Measurements from ENCODE around the gene FRAT2. TPM values are rescaled to one million over a fixed set of nuclear protein-coding genes. Genes with fewer than 3 reads are reported as not detected.

FRAT2 gene
- total and polyA plus RNA-seq, 5 experiments from 2014 or later = 9.3 to 30.6 (median 27.4) TPM

DNA sequence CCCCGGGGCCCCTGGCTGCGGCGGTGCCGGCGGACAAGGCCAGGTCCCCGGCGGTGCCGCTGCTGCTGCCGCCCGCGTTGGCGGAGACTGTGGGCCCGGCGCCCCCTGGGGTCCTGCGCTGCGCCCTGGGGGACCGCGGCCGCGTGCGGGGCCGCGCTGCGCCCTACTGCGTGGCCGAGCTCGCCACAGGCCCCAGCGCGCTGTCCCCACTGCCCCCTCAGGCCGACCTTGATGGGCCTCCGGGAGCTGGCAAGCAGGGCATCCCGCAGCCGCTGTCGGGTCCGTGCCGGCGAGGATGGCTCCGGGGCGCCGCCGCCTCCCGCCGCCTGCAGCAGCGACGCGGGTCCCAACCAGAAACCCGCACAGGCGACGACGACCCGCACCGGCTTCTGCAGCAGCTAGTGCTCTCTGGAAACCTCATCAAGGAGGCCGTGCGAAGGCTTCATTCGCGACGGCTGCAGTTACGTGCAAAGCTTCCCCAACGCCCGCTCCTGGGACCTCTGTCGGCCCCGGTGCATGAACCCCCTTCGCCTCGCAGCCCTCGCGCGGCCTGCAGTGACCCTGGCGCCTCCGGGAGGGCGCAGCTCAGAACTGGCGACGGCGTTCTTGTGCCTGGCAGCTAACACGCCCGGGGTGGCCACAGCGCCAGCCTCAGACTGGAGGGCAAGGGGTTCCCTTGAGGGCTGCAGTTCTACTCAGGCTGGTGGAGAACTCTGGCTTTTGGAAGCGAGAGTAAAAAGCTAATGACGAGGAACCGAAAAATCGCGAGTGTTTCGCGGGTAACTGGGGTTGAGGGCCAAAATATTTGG is 14.7 kb downstream of the FRAT2 start:
- DNase-seq = peak; percentile 54 to 82 (median 67)
- no peaks in the 10 kb centered on the region for H3K36me3 Mint-ChIP-seq
- ATAC-seq = peak; percentile 55 to 62
- peaks cover 19 to 41% (median 33%) of the 10 kb centered on the region in 4 donors for H3K4me1 Mint-ChIP-seq
- H3K27me3 Mint-ChIP-seq = peaks cover 0 to 1% (median 0%) of the 10 kb centered on the region in 5 donors
- POLR2A ChIA-PET = interaction anchor here (1.0 to 8.5 kb wide), 8 partner anchors 12 to 179 kb away, joined by 3 to 179 read pairs (median 6); partner anchors contain the start of genes ARHGAP19, FRAT2, MMS19 and RRP12
- H3K4me3 Mint-ChIP-seq = peak overlapping the region; percentile 84 to 96 (median 92)
- peak overlapping the region; percentile 91 to 96 (median 95) for H3K27ac Mint-ChIP-seq
- no peaks in the 10 kb centered on the region for H3K9me3 Mint-ChIP-seq

DNA sequence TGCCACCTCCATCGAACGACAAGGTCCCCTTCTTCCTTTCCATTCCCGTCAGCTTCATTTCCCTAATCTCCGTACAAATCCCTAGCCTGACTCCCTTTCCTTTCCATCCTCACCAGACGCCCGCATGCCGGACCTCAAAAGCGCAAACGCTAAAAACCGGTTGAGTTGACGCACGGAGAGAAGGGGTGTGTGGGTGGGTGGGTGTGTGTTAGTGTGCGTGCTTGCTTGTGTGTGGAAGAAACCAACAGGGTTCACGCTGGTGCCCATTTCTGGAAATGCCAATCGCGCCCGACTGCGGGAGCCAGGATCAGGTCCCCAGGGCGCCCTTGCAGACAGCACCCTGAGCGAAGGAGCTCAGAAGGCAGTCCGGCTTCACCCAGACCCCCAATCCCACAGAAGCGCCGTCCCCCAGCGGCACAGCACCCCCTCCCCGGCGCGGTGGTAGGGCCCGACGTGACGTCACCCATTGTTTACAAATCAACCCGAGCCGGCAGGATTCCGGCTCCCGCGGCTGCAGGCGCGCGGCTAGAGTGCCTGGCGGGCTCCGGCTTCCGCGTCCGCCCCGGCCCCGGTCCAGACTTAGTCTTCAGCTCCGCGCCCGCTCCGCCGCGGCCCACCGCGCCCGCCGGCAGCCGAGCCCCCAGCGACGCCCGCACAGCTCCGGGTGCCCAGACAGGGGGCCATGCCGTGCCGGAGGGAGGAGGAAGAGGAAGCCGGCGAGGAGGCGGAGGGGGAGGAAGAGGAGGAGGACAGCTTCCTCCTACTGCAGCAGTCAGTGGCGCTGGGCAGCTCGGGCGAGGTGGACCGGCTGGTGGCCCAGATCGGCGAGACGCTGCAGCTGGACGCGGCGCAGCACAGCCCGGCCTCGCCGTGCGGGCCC is 15.5 kb downstream of the FRAT2 start, which contains the start of gene FRAT1:
FRAT1 (plus strand) TSS at position 500 of the 880 bp plus-strand sequence; CDS start at position 683, 183 bp downstream.
- peak within 1 kb of the TSS; percentile 99 to 100 (median 100) for H3K27ac Mint-ChIP-seq
- H3K4me3 Mint-ChIP-seq = peak within 1 kb of the TSS; percentile 89 to 98 (median 97)
- H3K9me3 Mint-ChIP-seq = no peaks in the 10 kb centered on the region
- POLR2A ChIA-PET = interaction anchor here (1.1 to 8.5 kb wide), 7 partner anchors 11 to 180 kb away, joined by 3 to 179 read pairs (median 7); partner anchors contain the start of genes ARHGAP19, FRAT2, MMS19 and RRP12
- DNase-seq (peak; percentile 79 to 100 (median 91)), ATAC-seq (peak; percentile 65 to 70)
- H3K27me3 Mint-ChIP-seq = peaks cover 0 to 1% (median 0%) of the 10 kb centered on the region in 5 donors
- peaks cover 19 to 41% (median 33%) of the 10 kb centered on the region in 4 donors for H3K4me1 Mint-ChIP-seq
- H3K36me3 Mint-ChIP-seq = no peaks in the 10 kb centered on the region

DNA sequence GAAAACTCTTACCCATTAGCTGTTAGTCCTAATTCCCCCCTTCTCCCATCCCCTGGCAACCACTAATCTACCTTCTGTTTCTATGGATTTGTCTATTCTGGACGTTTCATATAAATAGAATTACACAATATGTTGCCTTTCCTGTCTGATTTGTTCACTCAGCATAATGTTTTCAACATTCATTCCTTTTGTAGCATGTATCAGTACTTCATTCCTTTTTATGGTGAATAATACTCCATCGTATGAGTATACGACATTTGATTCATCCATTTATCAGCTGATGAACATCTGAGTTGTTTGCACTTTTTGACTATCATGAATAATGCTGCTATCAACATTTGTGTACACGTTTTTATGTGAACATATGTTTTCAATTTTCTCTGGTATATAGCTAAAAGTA is 19.9 kb downstream of the FRAT2 start:
- no peaks in the 10 kb centered on the region for H3K36me3 Mint-ChIP-seq
- no peak overlapping the region for H3K4me3 Mint-ChIP-seq
- H3K4me1 Mint-ChIP-seq = peaks cover 4 to 10% (median 8%) of the 10 kb centered on the region in 4 donors
- POLR2A ChIA-PET = interaction anchor here (0.7 kb wide), 1 partner anchor 18 kb away, joined by 3 read pairs; no protein-coding TSS in a partner anchor
- H3K27ac Mint-ChIP-seq = no peak overlapping the region
- DNase-seq = no peak
- H3K27me3 Mint-ChIP-seq = peaks cover 0 to 1% (median 0%) of the 10 kb centered on the region in 5 donors
- ATAC-seq = no peak
- no peaks in the 10 kb centered on the region for H3K9me3 Mint-ChIP-seq

DNA sequence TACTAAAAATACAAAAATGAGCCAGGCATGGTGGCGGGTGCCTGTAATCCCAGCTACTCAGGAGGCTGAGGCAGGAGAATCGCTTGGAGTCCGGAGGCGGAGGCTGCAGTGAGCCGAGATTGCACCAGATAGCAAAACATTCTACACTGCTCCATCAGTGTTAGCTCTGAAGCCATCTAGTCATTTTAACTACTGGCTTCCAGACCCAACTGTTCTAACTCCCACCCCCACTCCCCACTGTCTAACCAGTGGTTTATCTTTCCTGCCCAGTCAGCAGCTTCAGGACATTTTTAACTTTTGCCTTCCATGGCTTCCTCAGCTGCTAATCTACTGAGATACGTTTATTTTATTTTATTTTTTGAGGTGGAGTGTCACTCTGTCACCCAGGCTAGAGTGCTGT is 21.6 kb downstream of the FRAT2 start:
- Mint-ChIP-seq H3K4me3 (no peak overlapping the region), H3K9me3 (no peaks in the 10 kb centered on the region), H3K27ac (peak overlapping the region in 3 of 10 donors; percentile 5 to 81 (median 31)), H3K27me3 (no peaks in the 10 kb centered on the region), H3K36me3 (no peaks in the 10 kb centered on the region), H3K4me1 (peaks cover 0 to 5% (median under 1%) of the 10 kb centered on the region in 4 donors)
- no peak for ATAC-seq
- no peak for DNase-seq
- POLR2A ChIA-PET = no interaction called here

DNA sequence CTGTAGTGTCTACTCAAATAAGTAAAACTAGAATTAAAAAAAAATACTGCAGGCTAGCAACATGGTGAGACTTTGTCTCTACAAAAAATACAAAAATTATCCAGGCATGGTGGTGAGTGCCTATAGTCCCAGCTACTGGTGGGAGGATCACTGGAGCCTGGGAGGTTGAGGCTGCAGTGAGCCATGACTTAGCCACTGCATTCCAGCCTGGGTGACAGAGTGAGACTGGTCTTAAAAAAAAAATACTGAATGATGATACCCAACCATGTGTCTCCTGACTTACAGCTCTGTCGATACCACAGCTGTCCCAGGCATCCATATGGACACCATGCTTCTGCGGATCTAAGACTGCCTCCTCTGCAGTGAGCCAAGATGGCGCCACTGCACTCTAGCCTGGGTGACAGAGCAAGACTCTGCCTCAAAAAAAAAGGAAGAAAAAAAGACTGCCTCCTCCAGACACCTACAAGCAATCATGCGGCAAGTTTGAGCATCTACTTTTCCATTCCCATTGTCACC is 23.4 kb downstream of the FRAT2 start:
- Mint-ChIP-seq H3K27ac (no peak overlapping the region), H3K4me1 (peaks cover 0 to 2% (median 0%) of the 10 kb centered on the region in 4 donors)
- POLR2A ChIA-PET = no interaction called here

DNA sequence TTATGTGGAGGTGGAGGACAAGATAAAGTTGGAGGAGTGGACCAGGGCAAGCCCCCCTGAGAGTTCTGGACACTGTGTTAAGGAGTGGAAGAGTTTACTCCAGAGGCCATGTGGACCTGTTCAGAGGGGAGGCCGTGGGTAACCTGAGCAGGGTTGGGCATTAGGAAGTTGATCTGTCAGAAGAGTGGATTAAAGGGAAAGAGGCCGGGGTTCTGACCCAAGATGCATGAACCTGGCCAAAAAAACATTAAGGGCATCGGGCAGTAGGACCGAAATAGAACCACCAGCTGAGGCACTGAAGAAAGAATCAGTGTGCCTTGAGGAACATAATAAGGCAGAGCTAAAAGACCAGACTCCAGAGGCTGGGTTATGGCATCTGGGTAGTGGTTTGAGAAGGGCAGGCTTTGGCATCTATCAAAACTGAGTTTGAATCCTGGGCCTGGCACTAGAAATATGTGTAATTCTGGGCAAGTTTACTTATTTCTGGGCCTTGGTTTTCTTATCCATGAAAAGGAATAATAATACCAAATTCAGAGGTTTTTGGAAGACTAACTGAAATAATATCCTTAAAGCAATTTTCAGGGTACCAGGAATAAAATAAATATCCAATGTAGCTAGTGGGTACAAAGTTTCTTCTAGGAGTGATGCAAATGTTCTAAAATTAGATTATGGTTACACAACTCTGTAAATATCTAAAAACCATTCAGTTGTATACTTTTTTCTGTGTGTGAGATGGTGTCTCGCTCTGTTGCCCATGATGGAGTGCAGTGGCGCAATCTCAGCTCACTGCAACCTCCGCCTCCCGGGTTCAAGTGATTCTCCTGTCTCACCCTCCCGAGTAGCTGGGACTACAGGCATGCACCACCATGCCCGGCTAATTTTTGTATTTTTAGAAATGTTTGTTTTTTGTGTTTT is 26.4 kb downstream of the FRAT2 start:
- H3K27me3 Mint-ChIP-seq = no peaks in the 10 kb centered on the region
- peak overlapping the region in 2 of 10 donors; percentile 37 to 41 for H3K27ac Mint-ChIP-seq
- H3K4me3 Mint-ChIP-seq = no peak overlapping the region
- POLR2A ChIA-PET = interaction anchor here (0.8 to 1.7 kb wide), 2 partner anchors 12 to 92 kb away, joined by 3 to 4 read pairs; no protein-coding TSS in a partner anchor
- H3K4me1 Mint-ChIP-seq = peaks cover 0 to 2% (median 0%) of the 10 kb centered on the region in 4 donors
- no peak for DNase-seq
- peaks cover 0 to 1% (median 0%) of the 10 kb centered on the region in 9 donors for H3K9me3 Mint-ChIP-seq
- no peak for ATAC-seq
- no peaks in the 10 kb centered on the region for H3K36me3 Mint-ChIP-seq

More for the DNA sequence above, 23.4 kb downstream of the FRAT2 start:
- ATAC-seq (no peak), DNase-seq (no peak)
- Mint-ChIP-seq H3K4me3 (no peak overlapping the region), H3K9me3 (no peaks in the 10 kb centered on the region), H3K27me3 (no peaks in the 10 kb centered on the region), H3K36me3 (no peaks in the 10 kb centered on the region)

DNA sequence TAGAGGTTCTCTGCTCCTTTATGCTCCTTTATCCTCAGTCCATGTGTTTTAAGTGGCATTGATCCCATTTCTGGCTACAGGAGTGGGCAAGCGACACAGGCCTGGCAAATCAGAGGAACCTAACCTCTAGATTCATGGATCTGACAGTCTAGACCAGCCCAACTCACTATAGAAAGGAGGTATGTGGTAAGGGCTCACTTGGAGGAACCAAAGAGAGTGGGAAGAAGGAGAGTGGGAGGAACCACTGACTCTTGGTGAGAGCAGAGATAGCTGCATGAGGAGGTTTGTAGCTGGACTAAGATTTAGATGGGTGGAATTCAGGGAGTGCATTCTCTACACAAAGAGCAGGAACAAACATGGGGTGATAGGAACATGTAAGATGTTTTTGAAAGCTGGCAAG is 27.1 kb downstream of the FRAT2 start:
- H3K36me3 Mint-ChIP-seq = no peaks in the 10 kb centered on the region
- POLR2A ChIA-PET = no interaction called here
- H3K27ac Mint-ChIP-seq = peak overlapping the region in 2 of 10 donors; percentile 41 to 70
- H3K27me3 Mint-ChIP-seq = no peaks in the 10 kb centered on the region
- H3K9me3 Mint-ChIP-seq = peaks cover 0 to 1% (median 0%) of the 10 kb centered on the region in 9 donors
- no peak overlapping the region for H3K4me3 Mint-ChIP-seq
- DNase-seq (no peak), ATAC-seq (no peak)
- H3K4me1 Mint-ChIP-seq = peaks cover 0 to 2% (median 0%) of the 10 kb centered on the region in 4 donors

DNA sequence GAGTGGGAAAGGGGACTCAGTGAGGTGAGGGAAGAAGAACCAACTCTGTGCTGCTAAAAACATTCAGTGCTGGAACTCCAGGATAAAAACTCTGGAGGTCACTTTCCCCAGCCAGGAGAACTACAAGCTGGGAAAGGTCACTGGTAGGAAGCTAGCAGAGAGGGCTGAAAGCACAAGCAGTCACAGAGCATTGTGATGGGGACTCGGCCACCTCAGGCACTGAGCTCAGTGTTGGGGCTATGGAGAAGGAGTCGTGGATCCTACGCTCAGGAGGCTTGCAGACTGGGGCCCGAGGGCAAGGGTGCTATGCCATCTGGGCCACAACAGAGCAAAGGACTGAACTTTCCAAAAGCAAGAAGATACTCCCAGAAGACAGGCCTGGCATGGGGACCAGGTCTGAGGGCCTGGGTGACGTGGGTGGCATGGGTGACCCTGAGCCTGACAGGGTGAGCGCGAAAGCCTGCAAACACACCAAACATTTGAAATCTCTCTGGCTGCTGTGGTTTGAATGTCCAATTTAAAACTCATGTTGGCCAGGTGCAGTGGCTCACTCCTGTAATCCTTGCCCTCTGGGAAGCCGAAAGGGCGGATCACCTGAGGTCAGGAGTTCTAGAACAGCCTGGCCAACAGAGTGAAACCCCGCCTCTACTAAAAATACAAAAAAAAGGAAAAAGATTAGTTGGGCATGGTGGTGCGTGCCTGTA is 32.3 kb downstream of the FRAT2 start:
- H3K4me3 Mint-ChIP-seq = no peak overlapping the region
- H3K4me1 Mint-ChIP-seq = no peaks in the 10 kb centered on the region
- peaks cover 0 to 2% (median 0%) of the 10 kb centered on the region in 5 donors for H3K27me3 Mint-ChIP-seq
- H3K36me3 Mint-ChIP-seq = no peaks in the 10 kb centered on the region
- H3K27ac Mint-ChIP-seq = peak overlapping the region in 1 of 10 donors; percentile 25
- H3K9me3 Mint-ChIP-seq = peaks cover 0 to 1% (median 0%) of the 10 kb centered on the region in 9 donors
- DNase-seq = no peak
- ATAC-seq = no peak
- POLR2A ChIA-PET = no interaction called here

DNA sequence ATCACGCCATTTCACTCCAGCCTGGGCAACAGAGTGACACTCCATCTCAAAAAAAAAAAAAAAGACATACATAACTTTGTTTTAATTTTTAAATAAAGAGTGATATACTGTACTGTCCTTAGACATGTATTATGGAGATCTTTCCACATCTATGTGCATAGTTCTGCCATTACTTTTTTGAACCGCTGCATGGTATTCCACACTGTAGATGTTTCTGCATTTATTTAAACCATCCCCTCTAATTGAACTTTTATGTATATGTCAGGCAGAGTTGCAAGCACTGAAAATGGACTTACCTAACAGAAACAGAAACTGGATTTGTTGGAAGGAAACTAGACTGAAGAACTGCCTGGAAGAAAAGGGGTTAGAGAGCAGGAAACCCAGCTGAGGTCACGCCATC is 33.5 kb downstream of the FRAT2 start:
- Mint-ChIP-seq H3K9me3 (peaks cover 0 to 1% (median 0%) of the 10 kb centered on the region in 9 donors), H3K4me3 (no peak overlapping the region), H3K27ac (no peak overlapping the region), H3K36me3 (no peaks in the 10 kb centered on the region), H3K4me1 (no peaks in the 10 kb centered on the region), H3K27me3 (peaks cover 0 to 2% (median 0%) of the 10 kb centered on the region in 5 donors)
- DNase-seq = no peak
- no peak for ATAC-seq
- POLR2A ChIA-PET = interaction anchor here (0.5 kb wide), 1 partner anchor 50 kb away, joined by 4 read pairs; no protein-coding TSS in a partner anchor

DNA sequence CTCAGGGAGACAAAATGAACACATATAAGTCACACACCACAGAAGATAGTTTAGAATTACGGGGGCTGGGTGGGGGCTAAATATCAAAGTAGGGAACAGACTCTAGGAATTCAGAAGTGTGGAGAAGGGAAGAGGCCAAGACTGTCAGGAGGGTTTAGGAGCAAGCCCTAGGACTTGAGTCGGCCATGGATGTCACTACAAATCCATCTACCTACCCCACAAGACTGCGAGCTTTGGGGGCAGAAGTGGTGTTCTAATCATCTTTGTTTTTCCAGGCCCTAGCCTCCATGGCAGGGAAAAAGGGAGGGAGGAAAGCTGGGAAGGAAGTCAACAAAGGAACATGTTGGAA is 36.3 kb downstream of the FRAT2 start:
- POLR2A ChIA-PET = no interaction called here
- Mint-ChIP-seq H3K27ac (no peak overlapping the region), H3K4me3 (no peak overlapping the region)

More for the DNA sequence above, 36.3 kb downstream of the FRAT2 start:
- DNase-seq (no peak), ATAC-seq (no peak)
- no peaks in the 10 kb centered on the region for H3K36me3 Mint-ChIP-seq
- no peaks in the 10 kb centered on the region for H3K9me3 Mint-ChIP-seq
- H3K4me1 Mint-ChIP-seq = no peaks in the 10 kb centered on the region
- H3K27me3 Mint-ChIP-seq = peaks cover 0 to 2% (median 1%) of the 10 kb centered on the region in 5 donors

All from naive thymus-derived CD8-positive, alpha-beta T cell (primary cell).